ENCODE measurements around the gene TIE1. TPM values are rescaled to one million over a fixed set of nuclear protein-coding genes. Genes with fewer than 3 reads are reported as not detected.

The TIE1 gene
- total RNA-seq, 1 experiment from 2014 or later: not detected

DNA sequence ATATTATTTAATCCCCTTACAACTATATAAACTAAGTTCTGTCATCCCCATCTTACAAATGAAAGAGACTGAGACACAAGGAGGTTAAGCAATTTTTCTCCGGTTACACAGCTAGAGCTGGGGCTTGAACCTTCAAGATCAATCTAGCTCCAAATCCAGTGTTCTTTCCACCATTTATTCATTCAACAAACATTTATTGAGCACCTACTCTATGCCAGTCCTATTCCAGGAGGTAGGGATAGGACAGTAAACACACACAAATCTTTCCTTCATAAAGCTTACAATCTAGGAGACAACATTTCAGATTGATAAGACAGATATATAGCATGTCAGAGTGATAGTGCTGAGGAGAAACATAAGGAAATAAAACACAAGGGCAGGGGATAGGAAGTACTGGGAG is 33.9 kb upstream of the TIE1 start:
- H3K27ac Mint-ChIP-seq (ENCODE audit: unreplicated experiment): no peak overlapping the region
- no peaks in the 10 kb centered on the region for H3K27me3 ChIP-seq (replicated peaks; ENCODE audit: control insufficient read depth, insufficient read depth, low read length)
- TF ChIP-seq, protein P1, sequence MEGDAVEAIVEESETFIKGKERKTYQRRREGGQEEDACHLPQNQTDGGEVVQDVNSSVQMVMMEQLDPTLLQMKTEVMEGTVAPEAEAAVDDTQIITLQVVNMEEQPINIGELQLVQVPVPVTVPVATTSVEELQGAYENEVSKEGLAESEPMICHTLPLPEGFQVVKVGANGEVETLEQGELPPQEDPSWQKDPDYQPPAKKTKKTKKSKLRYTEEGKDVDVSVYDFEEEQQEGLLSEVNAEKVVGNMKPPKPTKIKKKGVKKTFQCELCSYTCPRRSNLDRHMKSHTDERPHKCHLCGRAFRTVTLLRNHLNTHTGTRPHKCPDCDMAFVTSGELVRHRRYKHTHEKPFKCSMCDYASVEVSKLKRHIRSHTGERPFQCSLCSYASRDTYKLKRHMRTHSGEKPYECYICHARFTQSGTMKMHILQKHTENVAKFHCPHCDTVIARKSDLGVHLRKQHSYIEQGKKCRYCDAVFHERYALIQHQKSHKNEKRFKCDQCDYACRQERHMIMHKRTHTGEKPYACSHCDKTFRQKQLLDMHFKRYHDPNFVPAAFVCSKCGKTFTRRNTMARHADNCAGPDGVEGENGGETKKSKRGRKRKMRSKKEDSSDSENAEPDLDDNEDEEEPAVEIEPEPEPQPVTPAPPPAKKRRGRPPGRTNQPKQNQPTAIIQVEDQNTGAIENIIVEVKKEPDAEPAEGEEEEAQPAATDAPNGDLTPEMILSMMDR (IDR thresholded peaks at IDR 0.05; ENCODE audit: insufficient read depth in 1 of 2, low read depth in 1 of 2, low read length in 1 of 2, severe bottlenecking in 1 of 2, unreplicated experiment in 1 of 2): no peak
- peaks cover 16% of the 10 kb centered on the region for H3K4me1 ChIP-seq
- POLR2A ChIA-PET: no interaction called here
- intact Hi-C loops (cut with micrococcal nuclease; ENCODE audit: unreplicated experiment): no loop called here
- peaks cover 9% of the 10 kb centered on the region for H3K9me3 ChIP-seq
- H3K36me3 ChIP-seq (ENCODE audit: control insufficient read depth, insufficient read depth, low read length): no peaks in the 10 kb centered on the region
- no peaks in the 10 kb centered on the region for H3K27me3 Mint-ChIP-seq (ENCODE audit: insufficient read depth, unreplicated experiment)
- no TSS peak for BruUV-seq (replicated peaks)
- peaks cover 27% of the 10 kb centered on the region for H3K36me3 Mint-ChIP-seq (ENCODE audit: insufficient read depth, unreplicated experiment)
- H3K4me1 Mint-ChIP-seq (ENCODE audit: low read depth, unreplicated experiment): peaks cover 17% of the 10 kb centered on the region
- DNase-seq: no peak
- H3K4me3 Mint-ChIP-seq (ENCODE audit: unreplicated experiment): no peak overlapping the region
- H3K4me3 ChIP-seq (ENCODE audit: low read depth, low read length): no peak overlapping the region
- CTCF ChIA-PET: no interaction called here
- H3K9me3 Mint-ChIP-seq (ENCODE audit: unreplicated experiment): peaks cover 10% of the 10 kb centered on the region

GRCh38 chr1:43267291-43267805 is 33.4 kb upstream of the TIE1 start:
- no peak for DNase-seq
- no peaks in the 10 kb centered on the region for H3K27me3 Mint-ChIP-seq (ENCODE audit: insufficient read depth, unreplicated experiment)
- peaks cover 2% of the 10 kb centered on the region; the same call in 1 of the 2 replicates for H3K36me3 ChIP-seq (ENCODE audit: control insufficient read depth, insufficient read depth, low read length)
- H3K36me3 Mint-ChIP-seq (ENCODE audit: insufficient read depth, unreplicated experiment): peaks cover 28% of the 10 kb centered on the region
- H3K9me3 Mint-ChIP-seq (ENCODE audit: unreplicated experiment): peaks cover 10% of the 10 kb centered on the region
- no peak overlapping the region for H3K4me3 Mint-ChIP-seq (ENCODE audit: unreplicated experiment)
- TF ChIP-seq, protein P1 (IDR thresholded peaks at IDR 0.05; ENCODE audit: insufficient read depth in 1 of 2, low read depth in 1 of 2, low read length in 1 of 2, severe bottlenecking in 1 of 2, unreplicated experiment in 1 of 2): no peak
- H3K4me1 ChIP-seq: peaks cover 16% of the 10 kb centered on the region
- POLR2A ChIA-PET: no interaction called here
- H3K4me3 ChIP-seq (ENCODE audit: low read depth, low read length): no peak overlapping the region
- no peaks in the 10 kb centered on the region for H3K27me3 ChIP-seq (replicated peaks; ENCODE audit: control insufficient read depth, insufficient read depth, low read length)
- BruUV-seq (replicated peaks): no TSS peak
- CTCF ChIA-PET: no interaction called here
- H3K9me3 ChIP-seq: peaks cover 9% of the 10 kb centered on the region
- peaks cover 17% of the 10 kb centered on the region for H3K4me1 Mint-ChIP-seq (ENCODE audit: low read depth, unreplicated experiment)
- intact Hi-C loops (cut with micrococcal nuclease; ENCODE audit: unreplicated experiment): no loop called here
- peak overlapping the region; percentile 53 for H3K27ac Mint-ChIP-seq (ENCODE audit: unreplicated experiment)

- CTCF ChIA-PET: no interaction called here
- intact Hi-C loops (cut with micrococcal nuclease; ENCODE audit: unreplicated experiment): no loop called here
- H3K27ac Mint-ChIP-seq (ENCODE audit: unreplicated experiment): peak overlapping the region; percentile 53
These were observed 32.9 kb upstream of the TIE1 start for GRCh38 chr1:43267818-43268425.

More at GRCh38 chr1:43267818-43268425, 32.9 kb upstream of the TIE1 start:
- H3K27me3 Mint-ChIP-seq (ENCODE audit: insufficient read depth, unreplicated experiment): no peaks in the 10 kb centered on the region
- H3K9me3 Mint-ChIP-seq (ENCODE audit: unreplicated experiment): peaks cover 10% of the 10 kb centered on the region
- peaks cover 9% of the 10 kb centered on the region for H3K9me3 ChIP-seq
- H3K36me3 ChIP-seq (ENCODE audit: control insufficient read depth, insufficient read depth, low read length): peaks cover 2% of the 10 kb centered on the region; the same call in 1 of the 2 replicates
- BruUV-seq (replicated peaks): no TSS peak
- peaks cover 17% of the 10 kb centered on the region for H3K4me1 Mint-ChIP-seq (ENCODE audit: low read depth, unreplicated experiment)
- H3K27me3 ChIP-seq (replicated peaks; ENCODE audit: control insufficient read depth, insufficient read depth, low read length): no peaks in the 10 kb centered on the region
- H3K4me3 ChIP-seq (ENCODE audit: low read depth, low read length): no peak overlapping the region
- peaks cover 28% of the 10 kb centered on the region for H3K36me3 Mint-ChIP-seq (ENCODE audit: insufficient read depth, unreplicated experiment)
- TF ChIP-seq, protein P1 (IDR thresholded peaks at IDR 0.05; ENCODE audit: insufficient read depth in 1 of 2, low read depth in 1 of 2, low read length in 1 of 2, severe bottlenecking in 1 of 2, unreplicated experiment in 1 of 2): no peak
- no peak for DNase-seq
- POLR2A ChIA-PET: no interaction called here
- peaks cover 16% of the 10 kb centered on the region for H3K4me1 ChIP-seq
- H3K4me3 Mint-ChIP-seq (ENCODE audit: unreplicated experiment): no peak overlapping the region
